Gastroesophageal sphincter (tissue), 4 donors: ENCODE results near the gene NDUFB4. TPM values are rescaled to one million over a fixed set of nuclear protein-coding genes. Genes with fewer than 3 reads are reported as not detected.

Experiments used
- ATAC-seq: fragments of 150-250 bp; one replicate; pipeline ENCODE4 v1.9.1; 2016; ENCODE audit warnings: mild to moderate bottlenecking, moderate library complexity
- H3K27ac ChIP-seq, 4 donors: fragments of 200-600 bp; sonication (generic) in 3 of 4; 1 replicate in 3 of 4; 2 replicates in 1 of 4; pipeline ENCODE4 v1.5.1; 2016 to 2019
- H3K27me3 ChIP-seq: fragments of 200-600 bp; sonication (generic); one replicate; pipeline ENCODE4 v1.5.1; 2019
- H3K36me3 ChIP-seq, 2 donors: fragments of 200-600 bp; sonication (generic); one replicate each; pipeline ENCODE4 v1.5.1; 2019; ENCODE audit warnings: control low read depth in 1 of 2
- H3K4me1 ChIP-seq, 3 donors: fragments of 200-600 bp; sonication (generic); 1 replicate in 2 of 3; 2 replicates in 1 of 3; pipeline ENCODE4 v1.5.1; 2016 to 2019; ENCODE audit warnings: control low read depth in 2 of 3
- H3K4me3 ChIP-seq, 2 donors: fragments of 200-600 bp; sonication (generic); one replicate each; pipeline ENCODE4 v1.5.1; 2019; ENCODE audit warnings: mild to moderate bottlenecking in 1 of 2, moderate library complexity in 1 of 2
- H3K9me3 ChIP-seq, 3 donors: fragments of 200-600 bp; sonication (generic); one replicate each; pipeline ENCODE4 v1.5.1; 2017 to 2019; ENCODE audit warnings: control low read depth in 2 of 3
- CTCF ChIP-seq, 4 experiments: fragments of 200-600 bp in 2 of 4; fragments of 450-650 bp in 2 of 4; sonication (generic) in 1 of 4; IDR thresholded peaks; one replicate each; pipeline ENCODE4 v1.5.1; 2017 to 2019; ENCODE audit warnings: antibody characterized with exemption in 4 of 4, mild to moderate bottlenecking in 2 of 4, moderate library complexity in 2 of 4
- EP300 ChIP-seq: sonication (generic); formaldehyde crosslinking; IDR thresholded peaks from one replicate; pipeline ENCODE4 v1.6.1; 2017; ENCODE audit warnings: antibody characterized with exemption, mild to moderate bottlenecking
- POLR2A ChIP-seq, 2 donors: fragments of 450-650 bp; IDR thresholded peaks; one replicate each; pipeline ENCODE4 v1.6.1; 2017; ENCODE audit warnings: antibody characterized with exemption in 2 of 2, mild to moderate bottlenecking in 2 of 2, moderate library complexity in 1 of 2
- POLR2AphosphoS5 ChIP-seq: sonication (generic); formaldehyde crosslinking; IDR thresholded peaks from one replicate; pipeline ENCODE4 v1.6.1; 2017; ENCODE audit warnings: antibody characterized with exemption
- WGBS, 2 donors: methylation state at CpG; one replicate each; pipeline ENCODE4 v1.1.5; 2018; ENCODE audit warnings: low coverage in 1 of 2; 5-methylcytosine and 5-hydroxymethylcytosine counted together
- total RNA-seq, 4 donors: library from RNA; depleted of rRNA; stranded (reverse); fragments of >200 nt; gene quantifications; one replicate each; pipeline ENCODE4 v1.1.0, GENCODE V29; 2016

The NDUFB4 gene
- 100 to 1,000 TPM; 123 to 230 (median 151) TPM for total RNA-seq

- Histone ChIP-seq H3K4me3 (peak within 1 kb of the TSS; percentile 46 to 64), H3K36me3 (peaks cover 0 to 23% of the 10 kb centered on the region in 2 donors), H3K27ac (peak within 1 kb of the TSS; percentile 22 to 93 (median 88)), H3K4me1 (peaks cover 2 to 54% (median 19%) of the 10 kb centered on the region in 3 donors), H3K9me3 (no peaks in the 10 kb centered on the region), H3K27me3 (no peaks in the 10 kb centered on the region)
- TF ChIP-seq POLR2AphosphoS5 (peak; percentile 83), EP300 (no peak), POLR2A (IDR thresholded peaks at IDR 0.05) (peak; percentile 44 to 61)
- WGBS, 2 donors, result 0 to 1% methylated on average over 23 to 34 of the region's 53 CpGs
- ATAC-seq, result peak; percentile 100
Measured at GRCh38 chr3:120596116-120596852, at the start of gene NDUFB4. Gene NDUFB4, plus strand, starts transcription at chr3:120596336. Its CDS starts 24 bp downstream, at chr3:120596360.

GRCh38 chr3:120550546-120550945 is 45.6 kb upstream of the NDUFB4 start:
- no peak overlapping the region for H3K4me3 ChIP-seq
- no peak for TF ChIP-seq CTCF (IDR thresholded peaks at IDR 0.05)
- no peak for TF ChIP-seq POLR2AphosphoS5
- TF ChIP-seq EP300, result no peak
- no peak for TF ChIP-seq POLR2A (IDR thresholded peaks at IDR 0.05)
- H3K27ac ChIP-seq, result no peak overlapping the region
- peaks cover 0 to 17% (median 8%) of the 10 kb centered on the region in 3 donors for H3K4me1 ChIP-seq
- ATAC-seq, result no peak
- H3K27me3 ChIP-seq, result no peaks in the 10 kb centered on the region
- WGBS, 2 donors, result 50% methylated on average over 1 of the region's 1 CpG; no CpG with 5 or more reads in 1 of the 2 donors
- no peaks in the 10 kb centered on the region for H3K36me3 ChIP-seq
- H3K9me3 ChIP-seq, result no peaks in the 10 kb centered on the region

GRCh38 chr3:120552184-120553172 is 43.7 kb upstream of the NDUFB4 start:
- ATAC-seq, result no peak
- no peak for TF ChIP-seq CTCF (IDR thresholded peaks at IDR 0.05)
- no peak for TF ChIP-seq POLR2A (IDR thresholded peaks at IDR 0.05)
- TF ChIP-seq EP300, result no peak
- TF ChIP-seq POLR2AphosphoS5, result no peak
- H3K36me3 ChIP-seq, result no peaks in the 10 kb centered on the region
- peaks cover 0 to 36% (median 25%) of the 10 kb centered on the region in 3 donors for H3K4me1 ChIP-seq
- H3K27ac ChIP-seq, result no peak overlapping the region
- no peaks in the 10 kb centered on the region for H3K27me3 ChIP-seq
- no peak overlapping the region for H3K4me3 ChIP-seq
- H3K9me3 ChIP-seq, result no peaks in the 10 kb centered on the region
- 62 to 68% methylated on average over 5 of the region's 5 CpGs for WGBS, 2 donors

DNA sequence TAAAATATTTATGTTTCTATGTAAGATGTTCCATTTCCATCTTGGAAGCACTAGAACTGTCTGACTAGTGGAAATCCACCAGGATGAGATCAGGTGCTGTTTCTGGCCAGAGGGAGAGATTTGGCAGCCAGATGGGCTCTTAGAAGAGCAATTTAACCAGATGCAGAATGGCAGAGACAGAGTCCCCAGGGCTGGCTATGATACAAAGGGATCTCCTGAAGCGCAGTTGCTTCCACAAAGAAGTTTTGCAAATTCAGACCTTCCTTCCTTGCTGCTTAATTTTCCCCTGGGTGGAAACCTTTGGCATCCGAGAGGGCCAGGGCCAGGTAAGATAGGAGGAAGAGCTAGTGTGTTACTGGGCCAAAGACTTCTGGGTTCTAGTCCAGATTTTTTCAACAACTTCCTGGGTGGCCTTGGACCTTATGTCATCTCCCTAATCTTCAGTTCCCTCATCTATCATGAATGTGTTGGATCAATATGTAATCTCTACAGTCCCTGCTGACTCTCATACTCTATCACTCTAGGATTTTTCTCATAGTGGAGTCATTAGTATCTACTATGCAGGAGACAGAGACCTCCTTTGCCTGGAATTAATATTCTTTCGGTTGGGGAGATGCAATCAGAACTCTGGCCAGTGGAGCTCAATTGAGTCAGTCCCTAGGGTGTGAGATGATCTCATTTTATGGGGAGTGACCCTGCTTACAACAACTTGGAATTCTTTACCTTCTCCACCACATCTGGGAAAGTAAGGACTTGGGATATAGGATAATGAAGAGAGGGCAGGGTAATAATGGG is 41.1 kb upstream of the NDUFB4 start:
- Histone ChIP-seq H3K4me3 (no peak overlapping the region), H3K4me1 (peaks cover 2 to 59% (median 29%) of the 10 kb centered on the region in 3 donors), H3K9me3 (no peaks in the 10 kb centered on the region), H3K27ac (peak overlapping the region; percentile 14 to 86 (median 78)), H3K27me3 (no peaks in the 10 kb centered on the region), H3K36me3 (no peaks in the 10 kb centered on the region)
- TF ChIP-seq POLR2A (IDR thresholded peaks at IDR 0.05) (no peak), POLR2AphosphoS5 (no peak), EP300 (no peak), CTCF (IDR thresholded peaks at IDR 0.05) (no peak)
- peak; percentile 49 for ATAC-seq
- WGBS, 2 donors, result 31 to 69% methylated on average over 1 of the region's 3 CpGs
